ENCODE results near the gene ANP32E.
A peak's percentile ranks its signal among the peaks of the same experiment; 100 is the strongest.

ANP32E gene

DNA sequence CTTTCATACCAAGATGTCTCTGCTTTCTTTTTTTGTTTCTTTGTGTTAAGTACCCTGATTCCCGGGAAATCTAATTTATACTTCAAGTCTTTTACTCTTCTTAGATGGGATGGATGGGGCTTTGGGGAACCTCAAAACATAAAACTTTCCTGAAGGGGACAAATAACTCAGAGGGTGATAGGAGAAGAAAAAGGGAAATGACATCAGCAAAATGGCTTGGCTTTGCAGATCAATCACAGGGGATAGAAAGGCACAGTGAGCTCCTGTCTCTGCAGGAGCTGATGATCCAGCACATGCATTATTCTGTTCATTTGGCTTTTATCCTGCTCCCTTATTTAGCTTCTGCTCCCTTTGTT lies 20.3 kb upstream of the ANP32E start (continued):
- TF ChIP-seq, protein P1, sequence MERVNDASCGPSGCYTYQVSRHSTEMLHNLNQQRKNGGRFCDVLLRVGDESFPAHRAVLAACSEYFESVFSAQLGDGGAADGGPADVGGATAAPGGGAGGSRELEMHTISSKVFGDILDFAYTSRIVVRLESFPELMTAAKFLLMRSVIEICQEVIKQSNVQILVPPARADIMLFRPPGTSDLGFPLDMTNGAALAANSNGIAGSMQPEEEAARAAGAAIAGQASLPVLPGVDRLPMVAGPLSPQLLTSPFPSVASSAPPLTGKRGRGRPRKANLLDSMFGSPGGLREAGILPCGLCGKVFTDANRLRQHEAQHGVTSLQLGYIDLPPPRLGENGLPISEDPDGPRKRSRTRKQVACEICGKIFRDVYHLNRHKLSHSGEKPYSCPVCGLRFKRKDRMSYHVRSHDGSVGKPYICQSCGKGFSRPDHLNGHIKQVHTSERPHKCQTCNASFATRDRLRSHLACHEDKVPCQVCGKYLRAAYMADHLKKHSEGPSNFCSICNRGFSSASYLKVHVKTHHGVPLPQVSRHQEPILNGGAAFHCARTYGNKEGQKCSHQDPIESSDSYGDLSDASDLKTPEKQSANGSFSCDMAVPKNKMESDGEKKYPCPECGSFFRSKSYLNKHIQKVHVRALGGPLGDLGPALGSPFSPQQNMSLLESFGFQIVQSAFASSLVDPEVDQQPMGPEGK (tag by site-specific recombination; IDR thresholded peaks at IDR 0.05), result 0 out of 2 replicates have a peak, but pooled peaks have one; percentile 11
- no peak; the same call in 1 of the 2 replicates for TF ChIP-seq ZBTB17 (tag by site-specific recombination; IDR thresholded peaks at IDR 0.05)
- no peak for TF ChIP-seq WT1 (tag by site-specific recombination; IDR thresholded peaks at IDR 0.05)
- no peak for TF ChIP-seq ZNF239 (tag by site-specific recombination; IDR thresholded peaks at IDR 0.05)
- TF ChIP-seq ZNF561 (tag by site-specific recombination; IDR thresholded peaks at IDR 0.05; ENCODE audit: borderline replicate concordance), result no peak
- TF ChIP-seq PRDM1 (tag by site-specific recombination; IDR thresholded peaks at IDR 0.05), result 0 out of 2 replicates have a peak, but pooled peaks have one; percentile 6

DNA sequence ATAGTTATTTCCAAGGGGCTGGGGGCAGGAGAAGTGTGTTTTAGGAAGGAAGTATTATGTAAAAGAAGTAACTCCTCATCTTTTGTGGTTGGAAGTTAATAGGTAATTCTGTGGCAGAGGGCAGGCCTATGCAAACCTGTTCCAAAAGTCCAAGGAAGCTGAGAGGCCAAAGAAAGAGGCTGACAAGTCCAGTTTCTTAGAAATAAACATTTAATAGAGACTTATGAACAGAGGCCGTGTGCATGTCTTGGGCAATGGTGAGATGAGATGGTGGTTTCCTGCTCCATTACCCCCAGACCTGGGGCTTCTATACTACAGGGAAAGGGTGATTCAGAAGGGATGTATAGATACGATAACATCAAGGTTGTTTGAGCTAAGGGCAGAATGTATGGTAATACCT lies 14.0 kb upstream of the ANP32E start:
- no peaks in the 10 kb centered on the region for H3K36me3 ChIP-seq (ENCODE audit: control insufficient read depth in 2 of 2, insufficient read depth in 1 of 2, low read length in 2 of 2)
- no peaks in the 10 kb centered on the region for H3K4me1 ChIP-seq (ENCODE audit: control insufficient read depth, insufficient read depth, low read length)
- H3K9me3 ChIP-seq (ENCODE audit: control insufficient read depth, insufficient read depth, low read depth, low read length), result no peaks in the 10 kb centered on the region
- ChIA-PET POLR2A (interaction anchor here (0.6 kb wide), 1 partner anchor 288 kb away, joined by 3 read pairs; no protein-coding TSS in a partner anchor), CTCF (interaction anchor here (2.9 kb wide), 1 partner anchor 31 kb away, joined by 12 read pairs; no protein-coding TSS in a partner anchor)
- TF ChIP-seq, protein P2, sequence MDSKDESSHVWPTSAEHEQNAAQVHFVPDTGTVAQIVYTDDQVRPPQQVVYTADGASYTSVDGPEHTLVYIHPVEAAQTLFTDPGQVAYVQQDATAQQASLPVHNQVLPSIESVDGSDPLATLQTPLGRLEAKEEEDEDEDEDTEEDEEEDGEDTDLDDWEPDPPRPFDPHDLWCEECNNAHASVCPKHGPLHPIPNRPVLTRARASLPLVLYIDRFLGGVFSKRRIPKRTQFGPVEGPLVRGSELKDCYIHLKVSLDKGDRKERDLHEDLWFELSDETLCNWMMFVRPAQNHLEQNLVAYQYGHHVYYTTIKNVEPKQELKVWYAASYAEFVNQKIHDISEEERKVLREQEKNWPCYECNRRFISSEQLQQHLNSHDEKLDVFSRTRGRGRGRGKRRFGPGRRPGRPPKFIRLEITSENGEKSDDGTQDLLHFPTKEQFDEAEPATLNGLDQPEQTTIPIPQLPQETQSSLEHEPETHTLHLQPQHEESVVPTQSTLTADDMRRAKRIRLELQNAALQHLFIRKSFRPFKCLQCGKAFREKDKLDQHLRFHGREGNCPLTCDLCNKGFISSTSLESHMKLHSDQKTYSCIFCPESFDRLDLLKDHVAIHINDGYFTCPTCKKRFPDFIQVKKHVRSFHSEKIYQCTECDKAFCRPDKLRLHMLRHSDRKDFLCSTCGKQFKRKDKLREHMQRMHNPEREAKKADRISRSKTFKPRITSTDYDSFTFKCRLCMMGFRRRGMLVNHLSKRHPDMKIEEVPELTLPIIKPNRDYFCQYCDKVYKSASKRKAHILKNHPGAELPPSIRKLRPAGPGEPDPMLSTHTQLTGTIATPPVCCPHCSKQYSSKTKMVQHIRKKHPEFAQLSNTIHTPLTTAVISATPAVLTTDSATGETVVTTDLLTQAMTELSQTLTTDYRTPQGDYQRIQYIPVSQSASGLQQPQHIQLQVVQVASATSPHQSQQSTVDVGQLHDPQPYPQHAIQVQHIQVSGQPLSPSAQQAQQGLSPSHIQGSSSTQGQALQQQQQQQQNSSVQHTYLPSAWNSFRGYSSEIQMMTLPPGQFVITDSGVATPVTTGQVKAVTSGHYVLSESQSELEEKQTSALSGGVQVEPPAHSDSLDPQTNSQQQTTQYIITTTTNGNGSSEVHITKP (tag by site-specific recombination; IDR thresholded peaks at IDR 0.05), result no peak
- TF ChIP-seq, protein P3, sequence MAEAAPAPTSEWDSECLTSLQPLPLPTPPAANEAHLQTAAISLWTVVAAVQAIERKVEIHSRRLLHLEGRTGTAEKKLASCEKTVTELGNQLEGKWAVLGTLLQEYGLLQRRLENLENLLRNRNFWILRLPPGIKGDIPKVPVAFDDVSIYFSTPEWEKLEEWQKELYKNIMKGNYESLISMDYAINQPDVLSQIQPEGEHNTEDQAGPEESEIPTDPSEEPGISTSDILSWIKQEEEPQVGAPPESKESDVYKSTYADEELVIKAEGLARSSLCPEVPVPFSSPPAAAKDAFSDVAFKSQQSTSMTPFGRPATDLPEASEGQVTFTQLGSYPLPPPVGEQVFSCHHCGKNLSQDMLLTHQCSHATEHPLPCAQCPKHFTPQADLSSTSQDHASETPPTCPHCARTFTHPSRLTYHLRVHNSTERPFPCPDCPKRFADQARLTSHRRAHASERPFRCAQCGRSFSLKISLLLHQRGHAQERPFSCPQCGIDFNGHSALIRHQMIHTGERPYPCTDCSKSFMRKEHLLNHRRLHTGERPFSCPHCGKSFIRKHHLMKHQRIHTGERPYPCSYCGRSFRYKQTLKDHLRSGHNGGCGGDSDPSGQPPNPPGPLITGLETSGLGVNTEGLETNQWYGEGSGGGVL (tag by site-specific recombination; IDR thresholded peaks at IDR 0.05), result no peak
- no peak for TF ChIP-seq PRDM1 (tag by site-specific recombination; IDR thresholded peaks at IDR 0.05)
- no peak for TF ChIP-seq ZNF560 (tag by site-specific recombination; IDR thresholded peaks at IDR 0.05; ENCODE audit: borderline replicate concordance)
- no peak overlapping the region for H3K4me3 ChIP-seq (ENCODE audit: low read depth, low read length)
- no peak overlapping the region for H3K27ac ChIP-seq (ENCODE audit: extremely low read depth, low read depth, low read length)

DNA sequence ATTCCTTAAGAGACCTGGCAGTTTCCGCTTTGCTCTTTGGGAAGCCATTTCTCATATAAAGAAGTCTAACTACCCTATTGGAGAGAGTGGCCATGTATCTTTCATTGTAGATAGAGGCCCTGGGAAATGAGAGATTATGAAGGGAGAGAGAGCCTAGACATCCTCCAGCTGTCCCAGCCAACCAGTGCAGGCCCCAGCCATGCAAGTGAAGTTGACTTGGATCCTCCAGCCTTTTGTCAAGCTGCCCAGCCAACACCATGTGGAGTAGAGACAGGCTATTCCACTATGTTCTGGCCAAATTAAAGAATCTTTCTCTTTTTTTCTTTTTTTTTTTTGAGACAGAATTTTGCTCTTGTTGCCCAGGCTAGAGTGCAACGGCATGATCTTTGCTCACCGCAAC lies 7.1 kb upstream of the ANP32E start:
- no peaks in the 10 kb centered on the region for H3K9me3 ChIP-seq (ENCODE audit: control insufficient read depth, insufficient read depth, low read depth, low read length)
- POLR2A ChIA-PET, result no interaction called here
- TF ChIP-seq, protein P1 (tag by site-specific recombination; IDR thresholded peaks at IDR 0.05), result no peak
- TF ChIP-seq, protein P3 (tag by site-specific recombination; IDR thresholded peaks at IDR 0.05), result no peak
- TF ChIP-seq OSR2 (tag by site-specific recombination; IDR thresholded peaks at IDR 0.05), result no peak
- no peak for TF ChIP-seq ZBTB21 (tag by site-specific recombination; IDR thresholded peaks at IDR 0.05)
- TF ChIP-seq KLF1 (tag by site-specific recombination; IDR thresholded peaks at IDR 0.05), result no peak
- TF ChIP-seq, protein P4, sequence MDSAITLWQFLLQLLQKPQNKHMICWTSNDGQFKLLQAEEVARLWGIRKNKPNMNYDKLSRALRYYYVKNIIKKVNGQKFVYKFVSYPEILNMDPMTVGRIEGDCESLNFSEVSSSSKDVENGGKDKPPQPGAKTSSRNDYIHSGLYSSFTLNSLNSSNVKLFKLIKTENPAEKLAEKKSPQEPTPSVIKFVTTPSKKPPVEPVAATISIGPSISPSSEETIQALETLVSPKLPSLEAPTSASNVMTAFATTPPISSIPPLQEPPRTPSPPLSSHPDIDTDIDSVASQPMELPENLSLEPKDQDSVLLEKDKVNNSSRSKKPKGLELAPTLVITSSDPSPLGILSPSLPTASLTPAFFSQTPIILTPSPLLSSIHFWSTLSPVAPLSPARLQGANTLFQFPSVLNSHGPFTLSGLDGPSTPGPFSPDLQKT (IDR thresholded peaks at IDR 0.05; ENCODE audit: borderline replicate concordance, low read depth, low read length), result no peak
- no peak for TF ChIP-seq GLIS2 (tag by site-specific recombination; IDR thresholded peaks at IDR 0.05)
- CTCF ChIA-PET, result no interaction called here
- H3K27ac ChIP-seq (ENCODE audit: extremely low read depth, low read depth, low read length), result no peak overlapping the region
- no peak overlapping the region for H3K4me3 ChIP-seq (ENCODE audit: low read depth, low read length)
- no peaks in the 10 kb centered on the region for H3K4me1 ChIP-seq (ENCODE audit: control insufficient read depth, insufficient read depth, low read length)
- no peaks in the 10 kb centered on the region for H3K36me3 ChIP-seq (ENCODE audit: control insufficient read depth in 2 of 2, insufficient read depth in 1 of 2, low read length in 2 of 2)

Measured in HEK293 (cell line).